Measurements from ENCODE around the gene DCAF7.

The DCAF7 gene

GRCh38 chr17:63634163-63634562 lies 83.9 kb downstream of the DCAF7 start:
- no peak for DNase-seq

GRCh38 chr17:63634816-63635215 lies 84.5 kb downstream of the DCAF7 start:
- no peak for DNase-seq

GRCh38 chr17:63635290-63635689 lies 85.0 kb downstream of the DCAF7 start:
- DNase-seq: no peak

DNA sequence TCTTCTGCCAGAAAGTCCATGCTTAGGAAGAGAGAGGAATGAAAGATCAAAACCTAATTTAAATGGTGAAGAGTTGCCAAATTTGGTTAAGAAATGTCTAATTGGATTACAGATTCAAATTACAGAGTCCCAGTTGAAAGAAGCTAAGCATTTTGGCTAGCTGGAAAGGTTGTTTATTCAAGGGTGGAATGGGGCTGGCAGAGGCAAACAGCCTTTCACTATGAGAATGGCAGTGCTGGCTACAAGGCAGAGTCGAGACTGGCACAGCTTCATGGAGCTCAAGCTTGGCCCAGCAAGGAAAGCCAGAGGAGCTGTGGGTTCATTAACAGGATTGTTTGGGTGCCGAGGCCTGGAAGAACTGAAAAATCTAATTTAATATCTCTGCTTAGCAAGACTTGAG lies 85.5 kb downstream of the DCAF7 start:
- DNase-seq: no peak

DNA sequence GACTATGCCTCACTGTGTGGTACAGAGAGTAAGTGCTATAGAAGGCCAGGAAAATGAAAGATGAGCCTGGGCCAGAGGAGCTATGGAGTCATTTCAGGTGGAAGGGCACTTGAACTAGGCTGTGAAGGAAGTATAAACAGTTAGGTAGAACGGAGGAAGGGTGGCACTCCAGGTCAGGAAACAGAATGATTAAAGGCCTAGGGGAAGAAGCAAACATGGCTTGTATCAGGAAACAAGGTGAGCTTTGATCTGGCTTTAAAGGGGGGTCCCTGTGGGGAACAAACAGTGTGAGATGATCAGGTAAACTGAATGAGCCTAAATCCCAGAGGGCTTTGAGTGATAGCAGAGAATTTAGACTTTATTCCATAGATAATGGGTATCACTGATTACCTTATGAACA lies 88.8 kb downstream of the DCAF7 start:
- no peak for DNase-seq

DNA sequence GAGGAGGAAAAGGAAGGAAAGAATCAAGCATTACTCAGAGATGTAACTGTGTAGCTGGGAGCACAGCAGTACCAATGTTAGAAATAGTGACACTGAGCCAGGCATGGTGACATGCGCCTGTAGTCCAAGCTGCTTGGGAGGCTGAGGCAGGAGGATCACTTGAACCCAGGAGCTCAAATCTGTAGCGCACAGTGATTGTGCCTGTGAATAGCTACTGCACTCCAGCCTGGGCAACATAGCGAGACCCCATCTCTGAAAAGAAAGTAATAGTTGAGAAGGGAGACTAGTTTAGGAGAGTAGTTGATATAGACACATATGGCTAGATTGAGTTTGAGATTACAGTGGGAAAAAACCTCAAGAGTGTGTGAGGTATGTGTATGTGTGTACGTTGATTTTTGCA lies 89.8 kb downstream of the DCAF7 start:
- no peak for DNase-seq

GRCh38 chr17:63641692-63642448 lies 91.6 kb downstream of the DCAF7 start:
- DNase-seq: no peak

All from activated CD4-positive, CD25-positive, alpha-beta regulatory T cell treated with anti-CD3 and anti-CD28 coated beads, Interleukin-2, amount 50 U/mL, for 72 hours (primary cell).